HG02938 (cell line): ENCODE measurements around the gene CLDN25.
"Not testable (repeated sequence)": the region's sequence is repeated elsewhere in the genome, so short reads cannot be mapped to it uniquely, and the experiment has no call there.

Experiments
- ATAC-seq: cut with Tn5 transposase; IDR thresholded peaks from one replicate; pipeline ENCODE4 v1.9.1; 2021; ENCODE audit warnings: mild to moderate bottlenecking, moderate library complexity; ENCODE audit not compliant: unreplicated experiment

Gene CLDN25

GRCh38 chr11:113779496-113779895 lies at the start of gene CLDN25:
Gene CLDN25 (plus strand): TSS chr11:113779796. CDS start chr11:113779796, 0 bp downstream.
- no peak for ATAC-seq

DNA sequence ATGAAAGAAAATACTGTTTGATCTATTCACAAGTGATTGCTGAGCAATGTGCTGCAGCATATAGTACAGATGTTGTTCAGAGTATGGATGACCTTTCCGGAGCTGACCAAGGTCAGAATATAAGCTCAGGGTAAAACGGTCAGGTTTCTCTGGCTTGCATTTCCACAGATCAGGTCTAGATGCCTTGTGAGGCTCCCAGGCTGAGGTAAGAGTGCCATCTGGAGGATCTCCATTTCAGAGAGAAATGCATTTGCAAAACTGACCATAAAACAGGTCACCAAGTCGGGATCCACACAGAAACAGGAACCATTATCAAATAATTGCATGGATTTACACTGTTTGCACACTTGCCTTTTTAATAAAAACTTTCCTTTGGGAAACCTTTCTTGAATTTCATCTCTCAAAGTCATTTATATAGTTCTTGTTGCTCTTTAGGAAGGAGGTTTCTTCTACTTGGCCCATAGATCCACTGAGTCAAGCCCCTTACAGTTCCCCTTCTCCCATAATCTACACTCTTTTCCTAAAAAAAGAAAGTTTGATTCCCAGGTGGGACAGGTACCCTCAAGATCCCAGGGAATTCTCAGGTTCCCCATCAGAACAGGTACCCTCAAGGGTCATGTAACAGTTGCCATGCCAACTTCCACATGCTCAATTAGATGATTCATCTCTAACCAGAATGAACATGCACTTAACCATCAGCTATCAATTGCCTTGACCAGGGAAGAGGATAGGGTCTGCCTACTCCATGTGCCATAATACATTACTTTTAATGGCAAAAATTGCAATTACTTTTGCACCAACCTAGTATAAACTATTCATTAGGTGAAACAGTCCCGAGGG lies 48.5 kb upstream of the CLDN25 start:
- no peak for ATAC-seq

GRCh38 chr11:113732092-113732491 lies 47.5 kb upstream of the CLDN25 start:
- no peak for ATAC-seq

GRCh38 chr11:113736323-113736722 lies 43.3 kb upstream of the CLDN25 start:
- no peak for ATAC-seq

- no peak for ATAC-seq
Measured at GRCh38 chr11:113752932-113753331, 26.7 kb upstream of the CLDN25 start.

- no peak for ATAC-seq
Measured at GRCh38 chr11:113760241-113760640, 19.4 kb upstream of the CLDN25 start.

DNA sequence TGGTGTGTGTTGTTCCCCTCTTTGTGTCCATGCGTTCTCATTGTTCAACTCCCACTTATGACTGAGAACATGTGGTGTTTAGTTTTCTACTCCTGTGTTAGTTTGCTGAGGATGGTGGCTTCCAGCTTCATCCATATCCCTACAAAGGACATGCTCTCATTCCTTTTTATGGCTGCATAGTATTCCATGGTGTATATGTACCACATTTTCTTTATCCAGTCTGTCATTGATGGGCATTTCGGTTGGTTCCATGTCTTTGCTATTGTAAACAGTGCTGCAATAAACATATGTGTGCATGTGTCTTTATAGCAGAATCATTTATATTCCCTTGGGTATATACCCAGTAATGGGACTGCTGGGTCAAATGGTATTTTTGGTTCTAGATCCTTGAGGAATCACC lies 16.6 kb upstream of the CLDN25 start:
- not testable (repeated sequence) for ATAC-seq

DNA sequence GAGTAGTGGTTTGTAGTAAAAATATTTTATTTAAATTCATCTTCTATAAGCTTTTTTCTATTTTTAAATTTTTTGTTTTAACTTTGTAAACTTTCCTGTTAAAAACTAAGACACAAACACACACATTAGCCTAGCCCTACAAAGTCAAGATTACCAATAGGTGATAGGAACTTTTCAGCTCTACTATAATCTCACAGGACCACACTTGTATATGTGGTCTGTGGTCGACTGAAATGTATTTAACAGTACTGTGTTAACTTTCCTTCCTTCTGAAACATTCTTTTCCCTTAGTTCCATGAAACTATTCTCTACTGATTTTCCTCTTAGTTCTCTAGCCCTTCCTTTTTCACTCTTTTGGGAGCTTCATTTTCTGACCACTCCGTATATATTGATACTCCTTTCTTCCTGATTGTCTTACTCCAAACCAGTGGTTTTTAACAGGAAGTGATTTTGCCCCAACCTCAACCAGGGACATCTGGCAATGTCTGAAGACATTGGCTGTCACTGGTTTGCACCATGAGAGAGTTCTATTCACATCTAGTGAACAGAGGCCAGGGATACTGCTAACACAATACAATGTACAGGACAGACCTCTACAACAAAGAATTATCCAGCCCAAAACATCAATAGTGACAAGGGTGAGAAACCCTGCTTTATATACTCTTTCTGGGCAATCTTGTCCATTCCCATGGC lies 14.9 kb upstream of the CLDN25 start:
- no peak for ATAC-seq

DNA sequence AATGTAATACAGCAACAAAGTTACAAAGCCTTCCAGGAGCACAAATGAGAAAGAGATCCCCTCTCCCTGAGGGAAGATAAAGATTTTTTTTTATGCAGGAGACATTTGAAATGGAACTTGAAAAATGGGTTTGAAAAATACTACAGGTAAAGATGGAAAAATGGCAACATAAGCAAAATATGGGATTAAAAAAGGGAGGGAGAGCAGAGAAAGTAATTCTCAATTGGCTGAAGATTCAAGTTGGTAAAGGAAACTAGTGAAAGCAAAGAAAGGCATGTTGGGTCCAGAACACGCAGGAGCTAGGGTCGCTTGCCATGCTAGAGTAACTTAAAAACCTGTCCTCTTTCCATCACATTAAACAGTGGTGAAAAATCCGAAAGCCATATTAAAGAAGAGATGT lies 7.6 kb upstream of the CLDN25 start:
- no peak for ATAC-seq

GRCh38 chr11:113773092-113773415 lies 6.5 kb upstream of the CLDN25 start:
- ATAC-seq, result no peak

DNA sequence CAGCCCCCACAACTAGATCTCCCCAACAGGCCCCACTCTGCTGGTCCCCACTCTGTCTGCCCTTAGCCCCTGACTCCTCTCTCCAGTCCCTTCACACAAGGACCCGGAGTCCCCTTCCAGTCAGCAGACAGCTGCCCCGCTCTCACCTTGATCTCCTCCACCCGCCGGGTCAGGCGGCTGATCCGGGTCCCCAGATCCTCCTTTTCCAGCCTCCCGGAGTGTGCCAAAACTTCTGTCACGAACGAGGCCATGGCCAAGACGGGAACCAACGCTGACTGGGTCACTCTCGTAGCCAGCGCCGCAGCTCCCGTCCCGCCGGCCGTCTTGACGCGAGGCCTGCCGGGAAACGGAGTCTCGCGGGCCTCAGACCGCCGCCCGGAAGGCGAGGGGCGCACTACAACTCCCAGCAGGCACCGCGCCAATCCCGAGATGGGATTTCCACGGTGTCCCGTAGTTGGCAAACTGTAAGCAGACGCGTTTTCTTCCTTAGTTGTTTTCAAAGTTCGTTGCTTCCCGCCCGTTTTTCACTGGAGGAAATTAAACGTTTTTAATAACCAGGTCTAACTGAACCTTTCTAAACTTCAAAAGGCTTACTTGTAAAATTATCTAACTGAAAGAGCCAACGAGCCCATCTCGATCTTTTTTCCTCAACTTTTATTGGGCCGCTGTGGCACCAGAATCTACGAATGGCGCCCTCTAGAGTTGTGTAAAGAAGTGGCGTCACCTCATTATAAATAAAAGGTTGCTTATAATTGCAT lies 6.0 kb upstream of the CLDN25 start, which contains the start of gene ZW10:
Gene ZW10 (minus strand): TSS at position 277 of the 758 bp plus-strand sequence. CDS start 26 bp downstream, at position 251.
- ATAC-seq, result peak; percentile 95

GRCh38 chr11:113774174-113774503 lies 5.5 kb upstream of the CLDN25 start:
- ATAC-seq, result no peak

- ATAC-seq, result no peak
Measured at GRCh38 chr11:113778111-113778910, 1.3 kb upstream of the CLDN25 start.

- ATAC-seq, result no peak
Measured at GRCh38 chr11:113781682-113782081, 2.1 kb downstream of the CLDN25 start.

DNA sequence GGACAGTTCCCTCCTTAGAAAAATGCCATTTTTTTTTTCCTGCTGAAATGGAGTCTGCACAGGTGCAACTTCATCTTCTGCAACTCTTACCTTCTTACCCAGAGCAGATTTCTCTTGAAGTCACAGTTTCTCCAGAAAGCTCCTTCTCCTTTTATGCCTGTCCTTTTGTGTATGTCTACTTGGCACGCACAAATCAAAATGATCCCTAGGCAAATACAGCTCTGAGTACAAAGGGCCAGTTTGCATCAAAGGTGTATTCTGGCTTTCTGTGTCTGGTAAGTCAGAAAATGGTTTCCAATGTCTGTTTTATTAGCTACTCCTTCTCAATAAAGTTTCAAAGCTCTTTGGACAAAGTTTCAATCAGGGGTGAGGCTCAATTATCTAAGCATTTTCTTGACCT lies 2.5 kb downstream of the CLDN25 start:
- no peak for ATAC-seq

DNA sequence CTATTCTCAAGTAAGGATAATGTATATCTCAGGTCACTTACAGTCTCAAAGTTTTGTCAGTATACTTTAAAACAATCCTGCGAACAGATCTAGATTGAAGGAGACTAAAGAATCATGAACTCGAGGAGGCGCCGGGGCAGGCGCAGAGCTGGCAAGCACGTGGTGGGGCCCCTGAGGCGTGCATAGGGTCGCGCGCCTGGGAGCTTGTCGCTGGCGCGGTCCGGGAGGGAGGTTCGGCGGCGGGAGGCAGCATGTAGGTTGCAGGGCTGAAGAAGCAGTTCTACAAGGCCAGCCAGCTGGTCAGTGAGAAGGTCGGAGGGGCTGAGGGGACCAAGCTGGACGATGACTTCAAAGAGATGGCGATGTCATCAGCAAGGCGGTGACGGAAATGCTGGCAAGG lies 9.4 kb downstream of the CLDN25 start:
- not testable (repeated sequence) for ATAC-seq

GRCh38 chr11:113789675-113790320 lies 10.2 kb downstream of the CLDN25 start:
- no peak for ATAC-seq

DNA sequence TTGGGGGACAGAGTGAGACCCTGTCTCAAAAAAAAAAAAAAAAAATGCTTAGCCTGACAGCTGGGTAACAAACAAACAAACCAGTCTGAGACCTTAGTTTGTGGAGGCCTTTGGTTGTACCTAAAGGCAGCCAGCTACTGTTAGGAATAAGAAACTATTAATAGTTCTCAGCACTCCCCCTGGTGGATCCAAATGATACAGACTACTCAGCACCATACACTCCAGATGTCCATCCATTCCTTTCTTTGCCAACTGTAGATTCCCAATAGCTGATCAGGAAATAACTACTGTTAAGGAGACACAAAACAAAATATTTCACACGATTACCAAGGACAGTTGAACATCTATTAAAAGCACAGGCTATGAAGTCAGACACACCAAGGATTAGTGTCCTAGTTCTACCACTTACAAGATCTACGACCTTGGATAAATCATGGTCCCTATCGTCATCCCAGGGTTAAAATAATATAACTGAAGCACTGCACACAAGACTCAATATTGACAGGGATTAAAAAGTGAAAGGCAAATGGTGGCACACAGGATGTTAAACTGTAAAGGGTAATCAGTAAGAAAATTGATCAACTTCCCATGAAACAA lies 17.2 kb downstream of the CLDN25 start:
- ATAC-seq, result peak; percentile 85

DNA sequence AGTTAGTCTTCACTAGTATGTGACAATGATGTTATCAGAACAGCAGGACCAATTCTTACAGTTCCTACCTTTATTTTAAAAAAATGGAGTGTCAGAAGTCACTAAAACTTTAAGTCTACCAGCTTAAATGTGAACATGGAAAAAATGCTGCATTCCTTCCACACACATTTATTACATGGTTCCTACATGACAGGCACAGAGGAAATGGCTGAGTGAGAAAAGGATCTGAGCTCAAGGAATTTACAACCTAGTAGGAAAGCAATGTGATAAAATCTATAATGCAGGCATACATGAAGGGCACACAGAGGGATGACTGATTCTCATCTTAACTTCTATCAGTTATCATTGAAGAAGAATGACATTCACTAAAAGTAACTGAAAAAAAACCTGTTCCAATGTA lies 23.0 kb downstream of the CLDN25 start:
- ATAC-seq, result no peak

DNA sequence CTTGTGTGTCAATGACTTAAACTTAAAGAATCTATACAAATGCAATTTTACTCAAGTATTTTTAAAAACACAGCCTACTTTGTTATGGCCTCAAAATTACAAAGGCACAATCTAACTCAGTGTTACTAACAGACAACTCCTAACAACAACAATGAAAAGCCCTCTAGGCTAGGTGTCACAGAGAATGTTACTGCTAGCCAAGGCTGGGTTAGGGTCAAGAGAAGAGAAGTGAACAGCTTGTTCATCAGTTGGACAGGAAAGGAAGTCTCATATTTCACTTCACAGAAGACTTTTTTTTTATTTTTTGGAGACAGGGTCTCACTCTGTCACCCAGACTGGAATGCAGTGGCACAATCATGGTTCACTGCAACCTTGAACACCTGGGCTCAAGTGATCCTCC lies 26.0 kb downstream of the CLDN25 start:
- no peak for ATAC-seq
